Liver (tissue), 9 donors: Measurements from ENCODE around the gene SPAG17. TPM values are rescaled to one million over a fixed set of nuclear protein-coding genes. Genes with fewer than 3 reads are reported as not detected.

Experiments used
- DNase-seq: peaks from one replicate; pipeline ENCODE4 v3.0.0-alpha.2; 2017; ENCODE audit warnings: low spot score
- H3K27ac ChIP-seq, 2 donors: one replicate each; pipeline ENCODE4 v1.7.0; 2013; ENCODE audit warnings: inconsistent platforms in 2 of 2, low read length in 2 of 2, control low read depth in 1 of 2, low read depth in 1 of 2, mild to moderate bottlenecking in 1 of 2
- H3K27me3 ChIP-seq, 4 donors: one replicate each; pipeline versions ENCODE4 v1.6.1 to v1.7.0; 2013; ENCODE audit warnings: low read length in 3 of 4, inconsistent platforms in 1 of 4, mild to moderate bottlenecking in 1 of 4, moderate library complexity in 1 of 4; ENCODE audit not compliant: control insufficient read depth in 4 of 4, insufficient read depth in 4 of 4
- H3K36me3 ChIP-seq, 4 donors: one replicate each; pipeline versions ENCODE4 v1.6.1 to v1.7.0; 2013; ENCODE audit warnings: low read length in 3 of 4, mild to moderate bottlenecking in 3 of 4, low read depth in 1 of 4, moderate library complexity in 1 of 4; ENCODE audit not compliant: control insufficient read depth in 4 of 4, insufficient read depth in 3 of 4
- H3K4me1 ChIP-seq, 4 donors: one replicate each; pipeline versions ENCODE4 v1.6.1 to v1.7.0; 2013; ENCODE audit warnings: low read length in 3 of 4, mild to moderate bottlenecking in 3 of 4, moderate library complexity in 1 of 4; ENCODE audit not compliant: control insufficient read depth in 4 of 4, insufficient read depth in 4 of 4
- H3K4me3 ChIP-seq, 3 donors: one replicate each; pipeline versions ENCODE4 v1.6.1 to v1.7.0; 2013; ENCODE audit warnings: low read length in 3 of 3, control low read depth in 1 of 3, low read depth in 1 of 3, mild to moderate bottlenecking in 1 of 3
- H3K9ac ChIP-seq, 2 donors: one replicate each; pipeline ENCODE4 v1.7.0; 2013; ENCODE audit warnings: low read length in 2 of 2, mild to moderate bottlenecking in 2 of 2, moderate library complexity in 2 of 2, control low read depth in 1 of 2, low read depth in 1 of 2
- H3K9me3 ChIP-seq, 4 donors: one replicate each; pipeline versions ENCODE4 v1.6.1 to v1.7.0; 2013; ENCODE audit warnings: low read length in 3 of 4; ENCODE audit not compliant: control insufficient read depth in 4 of 4
- ATF3 ChIP-seq: IDR thresholded peaks from 2 replicates; pipeline ENCODE4 v1.6.1; 2016; ENCODE audit warnings: antibody characterized with exemption
- CTCF ChIP-seq: fragments of 150-350 bp; IDR thresholded peaks from 2 replicates; pipeline ENCODE4 v1.5.1; 2017; ENCODE audit warnings: improper control_type of control experiment, low read depth, low read length; ENCODE audit not compliant: missing input control
- EGR1 ChIP-seq, 2 donors: IDR thresholded peaks; 2 replicates each; pipeline ENCODE4 v1.6.1; 2016 to 2018; ENCODE audit warnings: antibody characterized with exemption in 2 of 2, low read depth in 2 of 2
- FOXA1 ChIP-seq: IDR thresholded peaks from 2 replicates; pipeline ENCODE4 v1.6.1; 2016; ENCODE audit warnings: antibody characterized with exemption
- FOXA2 ChIP-seq: IDR thresholded peaks from 2 replicates; pipeline ENCODE4 v1.6.1; 2016; ENCODE audit warnings: antibody characterized with exemption
- GABPA ChIP-seq, 2 donors: IDR thresholded peaks in 1 of 2; conservative IDR thresholded peaks in 1 of 2; 2 replicates each; pipeline ENCODE4 v1.6.1; 2016; ENCODE audit warnings: antibody characterized with exemption in 2 of 2, mild to moderate bottlenecking in 1 of 2, moderate library complexity in 1 of 2
- HNF4G ChIP-seq: IDR thresholded peaks from 2 replicates; pipeline ENCODE4 v1.6.1; 2016; ENCODE audit warnings: antibody characterized with exemption
- MAX ChIP-seq: IDR thresholded peaks from 2 replicates; pipeline ENCODE4 v1.6.1; 2016; ENCODE audit warnings: antibody characterized with exemption
- NR2F2 ChIP-seq: IDR thresholded peaks from 2 replicates; pipeline ENCODE4 v1.6.1; 2016; ENCODE audit warnings: antibody characterized with exemption
- RXRA ChIP-seq, 2 donors: IDR thresholded peaks; 2 replicates each; pipeline ENCODE4 v1.6.1; 2017 to 2018; ENCODE audit warnings: antibody characterized with exemption in 2 of 2, mild to moderate bottlenecking in 1 of 2
- SP1 ChIP-seq: IDR thresholded peaks from 2 replicates; pipeline ENCODE4 v1.6.1; 2018; ENCODE audit warnings: antibody characterized with exemption, mild to moderate bottlenecking
- TAF1 ChIP-seq: conservative IDR thresholded peaks from 2 replicates; pipeline ENCODE4 v1.6.1; 2016; ENCODE audit warnings: antibody characterized with exemption, mild to moderate bottlenecking
- YY1 ChIP-seq: IDR thresholded peaks from 2 replicates; pipeline ENCODE4 v1.6.1; 2016; ENCODE audit warnings: antibody characterized with exemption, mild to moderate bottlenecking
- ZBTB33 ChIP-seq: IDR thresholded peaks from 2 replicates; pipeline ENCODE4 v1.6.1; 2016; ENCODE audit warnings: antibody characterized with exemption
- WGBS: extraction: QIAGEN DNeasy Blood & Tissue Kit; methylation state at CpG from one replicate; pipeline ENCODE4 v1.1.7; 2013; 5-methylcytosine and 5-hydroxymethylcytosine counted together
- polyA plus RNA-seq, 2 donors: library from polyadenylated mRNA; stranded (reverse) in 1 of 2; unstranded in 1 of 2; fragments of 200-250 nt in 1 of 2; fragments of >200 nt in 1 of 2; fragmentation: Nextera tagmentation in 1 of 2; extraction: Ambion mirVana in 1 of 2; gene quantifications; one replicate each; pipeline versions ENCODE4 v1.2.1 to v1.2.3, GENCODE V29; 2013 to 2015
- total RNA-seq, 2 donors: library from RNA; depleted of rRNA; stranded (reverse); fragments of >200 nt; gene quantifications; one replicate each; pipeline ENCODE4 v1.2.3, GENCODE V29; 2014
- donor health status: healthy.
- donor health status: healthy.
- donor health status: healthy.
- donor health status: healthy.
- donor health status: healthy.

The SPAG17 gene
- total and polyA plus RNA-seq, 4 donors, result 0.17 to 0.75 TPM; not detected in 2

- Histone ChIP-seq H3K36me3 (no peaks in the 10 kb centered on the region), H3K27ac (no peak overlapping the region), H3K9me3 (no peaks in the 10 kb centered on the region), H3K4me3 (no peak overlapping the region), H3K27me3 (no peaks in the 10 kb centered on the region), H3K4me1 (peaks cover 7 to 40% (median 29%) of the 10 kb centered on the region in 4 donors), H3K9ac (no peak overlapping the region)
- DNase-seq, result no peak
- WGBS, result 85% methylated on average over 6 of the region's 6 CpGs
- TF ChIP-seq HNF4G, result no peak
- TF ChIP-seq SP1, result no peak
- no peak for TF ChIP-seq YY1
- TF ChIP-seq RXRA (IDR thresholded peaks at IDR 0.05), result no peak
- TF ChIP-seq FOXA1, result no peak
- no peak for TF ChIP-seq ZBTB33
- no peak for TF ChIP-seq CTCF
- TF ChIP-seq GABPA (IDR thresholded peaks at IDR 0.05 in 1 of 2, conservative IDR thresholded peaks at IDR 0.05 in 1 of 2), result no peak
- no peak for TF ChIP-seq NR2F2
- no peak for TF ChIP-seq ATF3
- TF ChIP-seq MAX, result no peak
- TF ChIP-seq FOXA2, result no peak
These were observed 69.3 kb downstream of the SPAG17 start for GRCh38 chr1:118115567-118116295.

GRCh38 chr1:118113261-118113660 lies 71.8 kb downstream of the SPAG17 start:
- TF ChIP-seq EGR1 (IDR thresholded peaks at IDR 0.05; ENCODE audit: low read depth in 2 of 2) (no peak), ATF3 (no peak), FOXA2 (no peak), MAX (no peak), GABPA (IDR thresholded peaks at IDR 0.05 in 1 of 2, conservative IDR thresholded peaks at IDR 0.05 in 1 of 2) (no peak), TAF1 (no peak), SP1 (no peak)
- DNase-seq, result no peak
- 72% methylated on average over 1 of the region's 1 CpG for WGBS
- no peak overlapping the region for H3K27ac ChIP-seq
- H3K9me3 ChIP-seq, result no peaks in the 10 kb centered on the region
- H3K9ac ChIP-seq, result no peak overlapping the region
- H3K27me3 ChIP-seq, result no peaks in the 10 kb centered on the region
- peaks cover 4 to 26% (median 20%) of the 10 kb centered on the region in 4 donors for H3K4me1 ChIP-seq
- H3K36me3 ChIP-seq, result no peaks in the 10 kb centered on the region
- no peak overlapping the region for H3K4me3 ChIP-seq
